SK-N-SH treated with all-trans-retinoic acid at 6 μM for 48 hours (cell line): Measurements from ENCODE around the gene IL1RN.

Experiments used
- ATAC-seq: fragments of 200-7000 bp; cut with Tn5 transposase; 3 replicates; pipeline ENCODE4 v1.9.1; 2020; ENCODE audit warnings: mild to moderate bottlenecking, moderate library complexity
- ARNTL ChIP-seq: fragments of 450-650 bp; formaldehyde crosslinking; IDR thresholded peaks from 2 replicates; pipeline ENCODE4 v1.5.0; 2020; ENCODE audit warnings: low read depth, mild to moderate bottlenecking, moderate library complexity, borderline replicate concordance
- BACH2 ChIP-seq: fragments of 250-450 bp; sonication (Bioruptor Pico); IDR thresholded peaks from 2 replicates; pipeline ENCODE4 v1.9.0; 2021; ENCODE audit warnings: mild to moderate bottlenecking, borderline replicate concordance
- CSDC2 ChIP-seq: fragments of 250-450 bp; sonication (Bioruptor Pico); IDR thresholded peaks from 2 replicates; pipeline ENCODE4 v1.5.0; 2020; ENCODE audit warnings: mild to moderate bottlenecking, moderate library complexity
- ESRRG ChIP-seq: fragments of 250-450 bp; sonication (Bioruptor Pico); IDR thresholded peaks from 2 replicates; pipeline ENCODE4 v1.6.1; 2021; ENCODE audit warnings: mild to moderate bottlenecking
- GLIS3 ChIP-seq: fragments of 250-450 bp; sonication (Bioruptor Pico); IDR thresholded peaks from 2 replicates; pipeline ENCODE4 v1.5.0; 2020; ENCODE audit warnings: mild to moderate bottlenecking, moderate library complexity
- ISL1 ChIP-seq: fragments of 250-450 bp; sonication (Bioruptor Pico); IDR thresholded peaks from 2 replicates; pipeline ENCODE4 v2.1.2; 2022; ENCODE audit warnings: mild to moderate bottlenecking, moderate library complexity
- OSR1 ChIP-seq: fragments of 250-450 bp; sonication (Bioruptor Pico); IDR thresholded peaks from 2 replicates; pipeline ENCODE4 v1.8.0; 2022; ENCODE audit warnings: moderate library complexity, mild to moderate bottlenecking, inconsistent platforms
- PPARA ChIP-seq: fragments of 250-450 bp; sonication (Bioruptor Pico); IDR thresholded peaks from 2 replicates; pipeline ENCODE4 v1.5.0; 2020; ENCODE audit warnings: mild to moderate bottlenecking, borderline replicate concordance
- SNAI2 ChIP-seq: fragments of 250-450 bp; sonication (Bioruptor Pico); IDR thresholded peaks from 2 replicates; pipeline ENCODE4 v1.5.0; 2020; ENCODE audit warnings: mild to moderate bottlenecking, moderate library complexity
- TOX ChIP-seq: fragments of 250-450 bp; sonication (Bioruptor Pico); IDR thresholded peaks from 2 replicates; pipeline ENCODE4 v1.8.0; 2021; ENCODE audit warnings: mild to moderate bottlenecking, moderate library complexity, borderline replicate concordance
- ZC3H10 ChIP-seq: fragments of 250-450 bp; sonication (Bioruptor Pico); IDR thresholded peaks from 2 replicates; pipeline ENCODE4 v1.5.1; 2021; ENCODE audit warnings: mild to moderate bottlenecking, moderate library complexity
- ZFP3 ChIP-seq: fragments of 250-450 bp; sonication (Bioruptor Pico); IDR thresholded peaks from 2 replicates; pipeline ENCODE4 v1.5.0; 2020; ENCODE audit warnings: mild to moderate bottlenecking, moderate library complexity
- ZFP30 ChIP-seq: fragments of 450-650 bp; formaldehyde crosslinking; IDR thresholded peaks from 2 replicates; pipeline ENCODE4 v1.5.0; 2022; ENCODE audit warnings: mild to moderate bottlenecking, moderate library complexity
- ZNF565 ChIP-seq: fragments of 450-650 bp; formaldehyde crosslinking; conservative IDR thresholded peaks from 2 replicates; pipeline ENCODE4 v1.5.0; 2020; ENCODE audit warnings: low read depth, mild to moderate bottlenecking, moderate library complexity
- ZNF70 ChIP-seq: fragments of 450-650 bp; formaldehyde crosslinking; IDR thresholded peaks from 2 replicates; pipeline ENCODE4 v1.5.0; 2020; ENCODE audit warnings: mild to moderate bottlenecking, moderate library complexity
- ZNF8 ChIP-seq: fragments of 450-650 bp; formaldehyde crosslinking; IDR thresholded peaks from 2 replicates; pipeline ENCODE4 v1.5.0; 2020; ENCODE audit warnings: mild to moderate bottlenecking, moderate library complexity
- TF ChIP-seq, protein P1 (sequence below): fragments of 250-450 bp; sonication (Bioruptor Pico); IDR thresholded peaks from 2 replicates; pipeline ENCODE4 v1.8.0; 2021; ENCODE audit warnings: low read depth, mild to moderate bottlenecking, moderate library complexity, borderline replicate concordance
- TF ChIP-seq, protein P2 (sequence below): fragments of 250-450 bp; sonication (Bioruptor Pico); IDR thresholded peaks from 2 replicates; pipeline ENCODE4 v1.8.0; 2020; ENCODE audit warnings: mild to moderate bottlenecking, moderate library complexity, borderline replicate concordance
- TF ChIP-seq, protein P3 (sequence below): fragments of 250-450 bp; sonication (Bioruptor Pico); IDR thresholded peaks from 2 replicates; pipeline ENCODE4 v1.5.1; 2021; ENCODE audit warnings: mild to moderate bottlenecking, moderate library complexity
- TF ChIP-seq, protein P4 (sequence below): fragments of 250-450 bp; sonication (Bioruptor Pico); IDR thresholded peaks from 2 replicates; pipeline ENCODE4 v1.5.0; 2020; ENCODE audit warnings: mild to moderate bottlenecking, moderate library complexity

The IL1RN gene

DNA sequence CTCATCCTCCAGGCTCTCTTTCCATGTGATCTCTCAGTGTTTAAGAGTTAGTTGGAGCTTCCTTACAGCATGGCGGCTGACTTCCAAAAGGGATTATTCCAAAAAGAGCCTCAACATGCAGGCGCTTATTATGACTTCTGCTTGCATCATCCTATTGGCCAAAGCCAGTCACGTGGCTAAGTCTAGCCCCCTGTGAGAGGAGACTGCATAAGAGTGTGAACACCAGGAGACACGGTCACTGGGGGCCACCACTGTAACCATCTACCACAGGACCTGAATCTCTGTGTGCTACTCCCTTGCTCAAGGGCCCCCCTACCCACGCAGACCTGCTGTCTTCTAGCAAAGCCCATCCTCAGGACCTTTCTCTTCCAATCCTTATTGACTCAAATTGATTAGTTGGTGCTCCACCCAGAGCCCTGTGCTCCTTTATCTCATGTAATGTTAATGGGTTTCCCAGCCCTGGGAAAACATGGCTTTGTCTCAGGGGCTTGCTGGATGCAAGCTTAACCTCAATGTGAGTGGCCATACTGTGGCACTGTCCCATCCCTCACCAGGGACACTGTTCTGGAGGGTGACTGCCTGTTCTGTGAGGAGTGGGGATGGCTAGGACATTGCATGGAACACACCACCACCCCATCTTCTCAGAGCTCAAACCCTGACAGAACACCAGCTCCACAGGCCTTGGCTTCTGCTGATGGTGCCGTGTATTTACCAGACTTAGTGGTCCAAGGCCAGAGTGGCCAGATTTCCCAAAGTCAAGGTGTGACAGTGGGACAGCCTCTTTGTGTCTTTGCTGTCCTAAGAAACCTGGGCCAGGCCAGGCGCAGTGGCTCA lies 4.2 kb downstream of the IL1RN start (continued):
- TF ChIP-seq, protein P1, sequence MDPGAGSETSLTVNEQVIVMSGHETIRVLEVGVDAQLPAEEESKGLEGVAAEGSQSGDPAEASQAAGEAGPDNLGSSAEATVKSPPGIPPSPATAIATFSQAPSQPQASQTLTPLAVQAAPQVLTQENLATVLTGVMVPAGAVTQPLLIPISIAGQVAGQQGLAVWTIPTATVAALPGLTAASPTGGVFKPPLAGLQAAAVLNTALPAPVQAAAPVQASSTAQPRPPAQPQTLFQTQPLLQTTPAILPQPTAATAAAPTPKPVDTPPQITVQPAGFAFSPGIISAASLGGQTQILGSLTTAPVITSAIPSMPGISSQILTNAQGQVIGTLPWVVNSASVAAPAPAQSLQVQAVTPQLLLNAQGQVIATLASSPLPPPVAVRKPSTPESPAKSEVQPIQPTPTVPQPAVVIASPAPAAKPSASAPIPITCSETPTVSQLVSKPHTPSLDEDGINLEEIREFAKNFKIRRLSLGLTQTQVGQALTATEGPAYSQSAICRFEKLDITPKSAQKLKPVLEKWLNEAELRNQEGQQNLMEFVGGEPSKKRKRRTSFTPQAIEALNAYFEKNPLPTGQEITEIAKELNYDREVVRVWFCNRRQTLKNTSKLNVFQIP (CRISPR knock-in tag), result no peak
- TF ChIP-seq ARNTL (CRISPR knock-in tag) (no peak), ESRRG (no peak)

DNA sequence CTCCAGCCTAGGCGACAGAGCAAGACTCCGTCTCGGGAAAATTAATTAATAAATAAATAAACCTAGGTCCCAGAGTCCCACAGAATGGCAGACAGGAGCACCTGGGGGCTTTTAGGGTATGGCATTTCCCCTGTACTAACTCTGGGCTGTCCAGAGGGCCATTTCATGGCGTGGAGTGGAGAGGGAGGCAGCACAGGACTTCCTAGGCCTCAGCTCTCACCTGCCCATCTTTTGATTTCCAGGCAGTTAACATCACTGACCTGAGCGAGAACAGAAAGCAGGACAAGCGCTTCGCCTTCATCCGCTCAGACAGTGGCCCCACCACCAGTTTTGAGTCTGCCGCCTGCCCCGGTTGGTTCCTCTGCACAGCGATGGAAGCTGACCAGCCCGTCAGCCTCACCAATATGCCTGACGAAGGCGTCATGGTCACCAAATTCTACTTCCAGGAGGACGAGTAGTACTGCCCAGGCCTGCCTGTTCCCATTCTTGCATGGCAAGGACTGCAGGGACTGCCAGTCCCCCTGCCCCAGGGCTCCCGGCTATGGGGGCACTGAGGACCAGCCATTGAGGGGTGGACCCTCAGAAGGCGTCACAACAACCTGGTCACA lies 5.1 kb downstream of the IL1RN start:
- ATAC-seq, result no peak; the same call in 2 of the 3 replicates
- TF ChIP-seq, protein P2, sequence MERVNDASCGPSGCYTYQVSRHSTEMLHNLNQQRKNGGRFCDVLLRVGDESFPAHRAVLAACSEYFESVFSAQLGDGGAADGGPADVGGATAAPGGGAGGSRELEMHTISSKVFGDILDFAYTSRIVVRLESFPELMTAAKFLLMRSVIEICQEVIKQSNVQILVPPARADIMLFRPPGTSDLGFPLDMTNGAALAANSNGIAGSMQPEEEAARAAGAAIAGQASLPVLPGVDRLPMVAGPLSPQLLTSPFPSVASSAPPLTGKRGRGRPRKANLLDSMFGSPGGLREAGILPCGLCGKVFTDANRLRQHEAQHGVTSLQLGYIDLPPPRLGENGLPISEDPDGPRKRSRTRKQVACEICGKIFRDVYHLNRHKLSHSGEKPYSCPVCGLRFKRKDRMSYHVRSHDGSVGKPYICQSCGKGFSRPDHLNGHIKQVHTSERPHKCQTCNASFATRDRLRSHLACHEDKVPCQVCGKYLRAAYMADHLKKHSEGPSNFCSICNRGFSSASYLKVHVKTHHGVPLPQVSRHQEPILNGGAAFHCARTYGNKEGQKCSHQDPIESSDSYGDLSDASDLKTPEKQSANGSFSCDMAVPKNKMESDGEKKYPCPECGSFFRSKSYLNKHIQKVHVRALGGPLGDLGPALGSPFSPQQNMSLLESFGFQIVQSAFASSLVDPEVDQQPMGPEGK (CRISPR knock-in tag), result no peak
- no peak for TF ChIP-seq PPARA (CRISPR knock-in tag)
- TF ChIP-seq, protein P1 (CRISPR knock-in tag), result no peak
- TF ChIP-seq GLIS3, result no peak
- no peak for TF ChIP-seq CSDC2
- no peak for TF ChIP-seq ZFP30 (CRISPR knock-in tag)
- TF ChIP-seq BACH2, result no peak
- no peak for TF ChIP-seq ZNF565 (CRISPR knock-in tag)

DNA sequence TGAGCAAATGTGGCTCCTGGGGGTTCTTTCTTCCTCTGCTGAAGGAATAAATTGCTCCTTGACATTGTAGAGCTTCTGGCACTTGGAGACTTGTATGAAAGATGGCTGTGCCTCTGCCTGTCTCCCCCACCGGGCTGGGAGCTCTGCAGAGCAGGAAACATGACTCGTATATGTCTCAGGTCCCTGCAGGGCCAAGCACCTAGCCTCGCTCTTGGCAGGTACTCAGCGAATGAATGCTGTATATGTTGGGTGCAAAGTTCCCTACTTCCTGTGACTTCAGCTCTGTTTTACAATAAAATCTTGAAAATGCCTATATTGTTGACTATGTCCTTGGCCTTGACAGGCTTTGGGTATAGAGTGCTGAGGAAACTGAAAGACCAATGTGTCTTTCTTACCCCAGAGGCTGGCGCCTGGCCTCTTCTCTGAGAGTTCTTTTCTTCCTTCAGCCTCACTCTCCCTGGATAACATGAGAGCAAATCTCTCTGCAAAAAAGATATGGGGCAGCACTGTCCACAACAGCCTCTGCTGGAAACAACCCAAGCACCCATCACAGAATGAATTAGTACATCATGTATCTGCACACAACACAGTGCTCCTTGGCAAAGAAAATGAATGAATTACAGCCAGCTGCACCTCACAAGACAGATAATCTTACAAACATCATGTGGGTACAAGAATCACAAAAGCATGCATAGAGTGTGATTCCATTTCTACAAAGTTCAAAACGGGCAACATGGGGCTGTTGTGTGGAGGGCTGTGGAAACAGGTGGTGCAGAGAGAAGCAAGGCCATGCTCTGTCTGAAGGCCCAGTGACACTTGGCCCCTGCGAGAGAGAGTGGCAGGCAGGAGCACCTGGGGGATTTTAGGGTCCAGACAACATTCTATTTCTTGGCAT lies 6.6 kb downstream of the IL1RN start:
- ATAC-seq, result no peak
- no peak for TF ChIP-seq ISL1
- no peak for TF ChIP-seq GLIS3
- no peak for TF ChIP-seq ZNF70 (CRISPR knock-in tag)
- TF ChIP-seq, protein P3, sequence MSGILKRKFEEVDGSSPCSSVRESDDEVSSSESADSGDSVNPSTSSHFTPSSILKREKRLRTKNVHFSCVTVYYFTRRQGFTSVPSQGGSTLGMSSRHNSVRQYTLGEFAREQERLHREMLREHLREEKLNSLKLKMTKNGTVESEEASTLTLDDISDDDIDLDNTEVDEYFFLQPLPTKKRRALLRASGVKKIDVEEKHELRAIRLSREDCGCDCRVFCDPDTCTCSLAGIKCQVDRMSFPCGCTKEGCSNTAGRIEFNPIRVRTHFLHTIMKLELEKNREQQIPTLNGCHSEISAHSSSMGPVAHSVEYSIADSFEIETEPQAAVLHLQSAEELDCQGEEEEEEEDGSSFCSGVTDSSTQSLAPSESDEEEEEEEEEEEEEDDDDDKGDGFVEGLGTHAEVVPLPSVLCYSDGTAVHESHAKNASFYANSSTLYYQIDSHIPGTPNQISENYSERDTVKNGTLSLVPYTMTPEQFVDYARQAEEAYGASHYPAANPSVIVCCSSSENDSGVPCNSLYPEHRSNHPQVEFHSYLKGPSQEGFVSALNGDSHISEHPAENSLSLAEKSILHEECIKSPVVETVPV (CRISPR knock-in tag), result no peak
- TF ChIP-seq, protein P4, sequence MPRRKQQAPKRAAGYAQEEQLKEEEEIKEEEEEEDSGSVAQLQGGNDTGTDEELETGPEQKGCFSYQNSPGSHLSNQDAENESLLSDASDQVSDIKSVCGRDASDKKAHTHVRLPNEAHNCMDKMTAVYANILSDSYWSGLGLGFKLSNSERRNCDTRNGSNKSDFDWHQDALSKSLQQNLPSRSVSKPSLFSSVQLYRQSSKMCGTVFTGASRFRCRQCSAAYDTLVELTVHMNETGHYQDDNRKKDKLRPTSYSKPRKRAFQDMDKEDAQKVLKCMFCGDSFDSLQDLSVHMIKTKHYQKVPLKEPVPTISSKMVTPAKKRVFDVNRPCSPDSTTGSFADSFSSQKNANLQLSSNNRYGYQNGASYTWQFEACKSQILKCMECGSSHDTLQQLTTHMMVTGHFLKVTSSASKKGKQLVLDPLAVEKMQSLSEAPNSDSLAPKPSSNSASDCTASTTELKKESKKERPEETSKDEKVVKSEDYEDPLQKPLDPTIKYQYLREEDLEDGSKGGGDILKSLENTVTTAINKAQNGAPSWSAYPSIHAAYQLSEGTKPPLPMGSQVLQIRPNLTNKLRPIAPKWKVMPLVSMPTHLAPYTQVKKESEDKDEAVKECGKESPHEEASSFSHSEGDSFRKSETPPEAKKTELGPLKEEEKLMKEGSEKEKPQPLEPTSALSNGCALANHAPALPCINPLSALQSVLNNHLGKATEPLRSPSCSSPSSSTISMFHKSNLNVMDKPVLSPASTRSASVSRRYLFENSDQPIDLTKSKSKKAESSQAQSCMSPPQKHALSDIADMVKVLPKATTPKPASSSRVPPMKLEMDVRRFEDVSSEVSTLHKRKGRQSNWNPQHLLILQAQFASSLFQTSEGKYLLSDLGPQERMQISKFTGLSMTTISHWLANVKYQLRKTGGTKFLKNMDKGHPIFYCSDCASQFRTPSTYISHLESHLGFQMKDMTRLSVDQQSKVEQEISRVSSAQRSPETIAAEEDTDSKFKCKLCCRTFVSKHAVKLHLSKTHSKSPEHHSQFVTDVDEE (CRISPR knock-in tag), result no peak
- no peak for TF ChIP-seq ZFP3
- TF ChIP-seq, protein P2 (CRISPR knock-in tag), result no peak
- no peak for TF ChIP-seq TOX
- no peak for TF ChIP-seq ZNF565 (CRISPR knock-in tag)
- TF ChIP-seq CSDC2, result no peak
- TF ChIP-seq ARNTL (CRISPR knock-in tag), result no peak
- TF ChIP-seq ZC3H10 (CRISPR knock-in tag), result no peak
- no peak for TF ChIP-seq PPARA (CRISPR knock-in tag)
- TF ChIP-seq, protein P1 (CRISPR knock-in tag), result no peak
- TF ChIP-seq ESRRG, result no peak
- TF ChIP-seq ZNF8 (CRISPR knock-in tag), result no peak
- no peak for TF ChIP-seq OSR1
- no peak for TF ChIP-seq SNAI2 (CRISPR knock-in tag)
